H1 (cell line): ENCODE measurements around the gene ZNF180. TPM values are rescaled to one million over a fixed set of nuclear protein-coding genes. Genes with fewer than 3 reads are reported as not detected.

ENCODE experiments used
- CTCF ChIA-PET: fragments of 300-600 bp; sonication (Branson Sonifier 250); formaldehyde crosslinking; loops from one replicate; lab custom pipeline; 2021; ENCODE audit not compliant: partially characterized antibody; lab: Charles Lee
- POLR2A ChIA-PET: fragments of 300-600 bp; sonication (Branson Sonifier 250); formaldehyde crosslinking; loops from one replicate; lab custom pipeline; 2021; ENCODE audit warnings: inconsistent platforms; ENCODE audit not compliant: partially characterized antibody; lab: Charles Lee
- DNase-seq, 2 experiments: peaks; one replicate each; pipeline versions ENCODE4 v3.0.0 to v3.0.0-alpha.2; 2010 to 2022; ENCODE audit warnings: low spot score in 2 of 2, low read depth in 1 of 2, mixed read lengths in 1 of 2
- FAIRE-seq: peaks from 2 replicates; lab custom pipeline; 2011; peaks lifted over from hg19 to GRCh38; lab: Jason Lieb, UNC
- H2AFZ ChIP-seq: 2 replicates; pipeline ENCODE4 v1.8.1; 2012; ENCODE audit warnings: low read length, inconsistent platforms
- H2AK5ac ChIP-seq: 2 replicates; pipeline ENCODE4 v1.6.1; 2013; ENCODE audit warnings: low read depth, low read length
- H2BK120ac ChIP-seq: replicated peaks from 2 replicates; pipeline ENCODE3; 2013; ENCODE audit warnings: low read depth, low read length, inconsistent platforms
- H2BK12ac ChIP-seq: 2 replicates; pipeline ENCODE4 v1.6.1; 2013; ENCODE audit warnings: low read depth, low read length
- H2BK15ac ChIP-seq: 2 replicates; pipeline ENCODE4 v1.6.1; 2013; ENCODE audit warnings: low read length
- H2BK20ac ChIP-seq: 2 replicates; pipeline ENCODE4 v1.6.1; 2013; ENCODE audit warnings: low read length
- H2BK5ac ChIP-seq: 2 replicates; pipeline ENCODE4 v1.6.1; 2013; ENCODE audit warnings: low read depth, low read length
- H3K14ac ChIP-seq: 2 replicates; pipeline ENCODE4 v1.6.1; 2013; ENCODE audit warnings: inconsistent platforms; ENCODE audit not compliant: insufficient read length
- H3K18ac ChIP-seq: 2 replicates; pipeline ENCODE4 v1.6.1; 2013; ENCODE audit warnings: low read length; ENCODE audit errors: extremely low read depth
- H3K23ac ChIP-seq: 2 replicates; pipeline ENCODE4 v1.6.1; 2013; ENCODE audit warnings: inconsistent platforms; ENCODE audit not compliant: insufficient read length
- H3K23me2 ChIP-seq: 2 replicates; pipeline ENCODE4 v1.6.1; 2013; ENCODE audit warnings: low read depth, low read length
- H3K27ac ChIP-seq: 2 replicates; pipeline ENCODE4 v1.6.1; 2011; ENCODE audit warnings: low read depth, low read length, inconsistent platforms
- H3K27me3 ChIP-seq, 4 experiments: replicated peaks in 1 of 4; 1 replicate in 1 of 4; 2 replicates in 3 of 4; pipeline versions ENCODE4 v1.6.1 to v1.8.1; 2011 to 2013; ENCODE audit warnings: low read length in 3 of 4, mild to moderate bottlenecking in 3 of 4, inconsistent platforms in 2 of 4, mixed read lengths in 2 of 4, moderate library complexity in 1 of 4; ENCODE audit not compliant: control insufficient read depth in 3 of 4, insufficient read depth in 3 of 4; ENCODE audit errors: extremely low read depth in 1 of 4
- H3K36me3 ChIP-seq, 4 experiments: 2 replicates each; pipeline versions ENCODE4 v1.6.1 to v1.8.1; 2011 to 2013; ENCODE audit warnings: mild to moderate bottlenecking in 4 of 4, low read length in 3 of 4, moderate library complexity in 2 of 4, control low read depth in 1 of 4, inconsistent platforms in 1 of 4; ENCODE audit not compliant: insufficient read depth in 4 of 4, control insufficient read depth in 2 of 4
- H3K4ac ChIP-seq: replicated peaks from 2 replicates; pipeline ENCODE3; 2013; ENCODE audit warnings: low read length, low read depth, mixed read lengths, inconsistent platforms; ENCODE audit not compliant: insufficient read length
- H3K4me1 ChIP-seq, 4 experiments: replicated peaks in 1 of 4; 1 replicate in 1 of 4; 2 replicates in 3 of 4; pipeline versions ENCODE4 v1.6.1 to v1.8.1; 2011 to 2013; ENCODE audit warnings: low read length in 3 of 4, inconsistent platforms in 2 of 4, mixed read lengths in 1 of 4; ENCODE audit not compliant: insufficient read depth in 4 of 4, control insufficient read depth in 3 of 4
- H3K4me2 ChIP-seq, 2 experiments: 2 replicates each; pipeline versions ENCODE4 v1.6.1 to v1.8.1; 2011 to 2013; ENCODE audit warnings: low read depth in 2 of 2, low read length in 2 of 2, control low read depth in 1 of 2, inconsistent platforms in 1 of 2, mild to moderate bottlenecking in 1 of 2; ENCODE audit not compliant: insufficient read depth in 1 of 2
- H3K4me3 ChIP-seq, 4 experiments: fragments of 200-600, 300-600 bp in 1 of 4; sonication (generic), shearing (Covaris generic), sonication (Bioruptor Twin) in 1 of 4; 2 replicates each; pipeline versions ENCODE4 v1.5.1 to v1.8.1; 2011 to 2016; ENCODE audit warnings: low read length in 4 of 4, low read depth in 3 of 4, control low read depth in 2 of 4, inconsistent platforms in 2 of 4, mild to moderate bottlenecking in 2 of 4, mixed read lengths in 1 of 4, moderate library complexity in 1 of 4; ENCODE audit not compliant: insufficient read depth in 2 of 4; ENCODE audit errors: extremely low read depth in 1 of 4
- H3K56ac ChIP-seq: replicated peaks from 2 replicates; pipeline ENCODE3; 2013; ENCODE audit warnings: low read depth, mild to moderate bottlenecking, mixed read lengths, low read length, inconsistent platforms; ENCODE audit not compliant: insufficient read length
- H3K79me1 ChIP-seq: 2 replicates; pipeline ENCODE4 v1.6.1; 2013; ENCODE audit warnings: low read depth, low read length, control low read depth
- H3K79me2 ChIP-seq, 2 experiments: 2 replicates each; pipeline versions ENCODE4 v1.6.1 to v1.8.1; 2012 to 2013; ENCODE audit warnings: low read length in 2 of 2, mild to moderate bottlenecking in 2 of 2, inconsistent platforms in 1 of 2; ENCODE audit not compliant: insufficient read depth in 2 of 2, control insufficient read depth in 1 of 2
- H3K9ac ChIP-seq, 4 experiments: replicated peaks in 1 of 4; 1 replicate in 1 of 4; 2 replicates in 3 of 4; pipeline versions ENCODE4 v1.6.1 to v1.8.1; 2011 to 2013; ENCODE audit warnings: low read depth in 3 of 4, low read length in 3 of 4, control low read depth in 2 of 4, mild to moderate bottlenecking in 2 of 4, moderate library complexity in 2 of 4, inconsistent platforms in 1 of 4; ENCODE audit errors: extremely low read depth in 1 of 4
- H3K9me3 ChIP-seq, 2 experiments: 2 replicates each; pipeline versions ENCODE4 v1.6.1 to v1.8.1; 2012 to 2013; ENCODE audit warnings: mild to moderate bottlenecking in 2 of 2, moderate library complexity in 2 of 2, control low read depth in 1 of 2, inconsistent platforms in 1 of 2, low read depth in 1 of 2, low read length in 1 of 2, mixed read lengths in 1 of 2; ENCODE audit not compliant: insufficient read depth in 2 of 2
- H4K20me1 ChIP-seq, 2 experiments: replicated peaks in 1 of 2; 2 replicates each; pipeline versions ENCODE3 to v1.8.1; 2011 to 2013; ENCODE audit warnings: inconsistent platforms in 2 of 2, low read length in 2 of 2, mild to moderate bottlenecking in 1 of 2; ENCODE audit not compliant: insufficient read depth in 2 of 2, control insufficient read depth in 1 of 2
- H4K5ac ChIP-seq: 2 replicates; pipeline ENCODE4 v1.6.1; 2013; ENCODE audit warnings: low read length, low read depth, mixed read lengths, inconsistent platforms; ENCODE audit not compliant: insufficient read length
- H4K8ac ChIP-seq: 2 replicates; pipeline ENCODE4 v1.8.0; 2013; ENCODE audit warnings: mild to moderate bottlenecking, moderate library complexity, low read length, inconsistent platforms; ENCODE audit not compliant: insufficient read depth; ENCODE audit errors: extremely low read depth
- H4K91ac ChIP-seq: replicated peaks from 2 replicates; pipeline ENCODE3; 2013; ENCODE audit warnings: low read length, mixed read lengths, inconsistent platforms; ENCODE audit not compliant: insufficient read length
- BCL11A ChIP-seq, 2 experiments: IDR thresholded peaks; one replicate each; pipeline ENCODE4 v1.6.1; 2011; ENCODE audit warnings: low read depth in 2 of 2, low read length in 2 of 2, mild to moderate bottlenecking in 2 of 2
- BRCA1 ChIP-seq: IDR thresholded peaks from 2 replicates; pipeline ENCODE4 v1.6.1; 2012; ENCODE audit warnings: low read depth, low read length, improper control_type of control experiment
- CTCF ChIP-seq, 3 experiments: IDR thresholded peaks; 1 replicate in 2 of 3; 2 replicates in 1 of 3; pipeline versions ENCODE4 v1.5.1 to v1.6.1; 2011; ENCODE audit warnings: low read length in 3 of 3, mild to moderate bottlenecking in 3 of 3, inconsistent platforms in 2 of 3, low read depth in 1 of 3, moderate library complexity in 1 of 3; ENCODE audit not compliant: insufficient read depth in 1 of 3; ENCODE audit errors: control extremely low read depth in 1 of 3
- MAX ChIP-seq: IDR thresholded peaks from 2 replicates; pipeline ENCODE4 v1.6.1; 2012; ENCODE audit warnings: inconsistent platforms
- NANOG ChIP-seq: IDR thresholded peaks from 2 replicates; pipeline ENCODE4 v1.6.1; 2011; ENCODE audit warnings: low read length, low read depth, mild to moderate bottlenecking, inconsistent platforms; ENCODE audit not compliant: insufficient read depth, poor library complexity, severe bottlenecking
- RXRA ChIP-seq: IDR thresholded peaks from 2 replicates; pipeline ENCODE4 v1.6.1; 2011; ENCODE audit warnings: low read depth, mild to moderate bottlenecking, low read length, moderate library complexity; ENCODE audit not compliant: insufficient read depth
- SIX5 ChIP-seq: IDR thresholded peaks from 2 replicates; pipeline ENCODE4 v1.6.1; 2011; ENCODE audit warnings: mild to moderate bottlenecking, low read depth, low read length
- USF2 ChIP-seq: IDR thresholded peaks from 2 replicates; pipeline ENCODE4 v1.6.1; 2011; ENCODE audit warnings: low read length, improper control_type of control experiment
- YY1 ChIP-seq: IDR thresholded peaks from 2 replicates; pipeline ENCODE4 v1.6.1; 2011; ENCODE audit warnings: low read depth, mild to moderate bottlenecking, low read length
- ZNF274 ChIP-seq: IDR thresholded peaks from 2 replicates; pipeline ENCODE4 v1.7.0; 2012; ENCODE audit warnings: low read length, borderline replicate concordance; ENCODE audit errors: extremely low read depth
- WGBS, 2 experiments: shearing (Covaris generic) in 1 of 2; methylation state at CpG; one replicate each; pipeline versions ENCODE4 v1.1.6 to v1.1.7; 2013 to 2015; ENCODE audit warnings: low lambda C conversion rate in 2 of 2, mixed read lengths in 2 of 2, inconsistent platforms in 1 of 2, low coverage in 1 of 2, missing lambda C conversion rate in 1 of 2; ENCODE audit not compliant: insufficient replicate concordance in 2 of 2, insufficient coverage in 1 of 2, insufficient read length in 1 of 2; ENCODE audit errors: extremely low coverage in 1 of 2, missing lambda C conversion rate in 1 of 2; 5-methylcytosine and 5-hydroxymethylcytosine counted together
- polyA plus RNA-seq, 7 experiments: library from polyadenylated mRNA; depleted of rRNA in 3 of 7; stranded (reverse) in 5 of 7; unstranded in 2 of 7; fragments of >200 nt in 5 of 7; fragments of 200-250 nt in 2 of 7; gene quantifications; 1 replicate in 5 of 7; 2 replicates in 1 of 7; 4 replicates in 1 of 7; pipeline versions ENCODE4 v1.2.1 to v1.2.3, GENCODE V29; 2011 to 2013; ENCODE audit warnings: missing spikeins in 2 of 7, mixed read lengths in 2 of 7
- total RNA-seq: library from RNA; stranded (reverse); fragmentation: NEBNext Ultra II Directional; extraction: Animal tissue kit (Norgen Biotek cat#: 25700); gene quantifications from 2 replicates; pipeline ENCODE4 v1.2.1, GENCODE V29; 2021

ZNF180 gene
- total and polyA plus RNA-seq, 2 of the 8 experiments (the other 6 are each of a cell fraction or from before 2014, with no cell fraction given): 1.3 to 8.5 TPM

GRCh38 chr19:44430956-44431355 lies 69.4 kb downstream of the ZNF180 start:
- Histone ChIP-seq H3K4ac (no peak overlapping the region), H3K4me2 (no peak overlapping the region)
- WGBS, 2 experiments: 92% methylated on average over 1 of the region's 1 CpG; no CpG with 5 or more reads in 1 of the 2 experiments

More at GRCh38 chr19:44430956-44431355, 69.4 kb downstream of the ZNF180 start:
- Histone ChIP-seq H3K9ac (no peak overlapping the region), H4K5ac (no peak overlapping the region), H2BK20ac (no peak overlapping the region), H3K79me1 (no peaks in the 10 kb centered on the region), H3K79me2 (no peaks in the 10 kb centered on the region), H4K20me1 (no peaks in the 10 kb centered on the region), H3K14ac (no peak overlapping the region), H2BK5ac (no peak overlapping the region), H3K4me1 (no peaks in the 10 kb centered on the region), H2BK120ac (no peak overlapping the region), H3K18ac (no peak overlapping the region), H2BK12ac (no peak overlapping the region), H3K36me3 (peaks cover 0 to 32% (median 15%) of the 10 kb centered on the region in 4 experiments; a peak in 5 of 8 replicates), H3K4me3 (no peak overlapping the region), H4K91ac (no peak overlapping the region), H3K27me3 (no peaks in the 10 kb centered on the region), H2BK15ac (no peak overlapping the region), H2AK5ac (no peak overlapping the region), H3K27ac (no peak overlapping the region), H3K23ac (no peak overlapping the region), H3K56ac (no peak overlapping the region), H3K23me2 (no peaks in the 10 kb centered on the region), H3K9me3 (peaks cover 69 to 78% of the 10 kb centered on the region in 2 experiments), H2AFZ (no peak overlapping the region), H4K8ac (no peak overlapping the region)
- ChIA-PET POLR2A (interaction anchor here (0.6 kb wide), 2 partner anchors 24 to 459 kb away, joined by 3 to 5 read pairs; no protein-coding TSS in a partner anchor), CTCF (no interaction called here)
- FAIRE-seq (no peak), DNase-seq (no peak)
- no peak for TF ChIP-seq BRCA1
- no peak for TF ChIP-seq ZNF274
- no peak for TF ChIP-seq RXRA
- no peak for TF ChIP-seq NANOG
- no peak for TF ChIP-seq YY1
- TF ChIP-seq CTCF (IDR thresholded peaks at IDR 0.05; ENCODE audit: control extremely low read depth in 1 of 3, insufficient read depth in 1 of 3, low read depth in 1 of 3, low read length in 3 of 3): no peak
- TF ChIP-seq SIX5: no peak
- no peak for TF ChIP-seq BCL11A (IDR thresholded peaks at IDR 0.05; ENCODE audit: low read depth in 2 of 2, low read length in 2 of 2)
- TF ChIP-seq USF2: no peak
- no peak for TF ChIP-seq MAX
